Pancreas (tissue), 10 donors: ENCODE results near the gene TM4SF1. TPM values are rescaled to one million over a fixed set of nuclear protein-coding genes. Genes with fewer than 3 reads are reported as not detected.
A peak's percentile ranks its signal among the peaks of the same experiment; 100 is the strongest.

ENCODE experiments used
- ATAC-seq, 4 donors: fragments of 200-7000 bp; cut with Tn5 transposase; one replicate each; pipeline versions ENCODE4 v1.8.0 to v1.9.1; 2020; ENCODE audit warnings: mild to moderate bottlenecking in 4 of 4, moderate library complexity in 4 of 4
- DNase-seq, 6 donors: peaks; one replicate each; pipeline ENCODE4 v3.0.0-alpha.2; 2020
- FAIRE-seq: peaks from 2 replicates; lab custom pipeline; 2012; peaks lifted over from hg19 to GRCh38; lab: Jason Lieb, UNC
- H3K27ac ChIP-seq, 4 donors: fragments of 200-600 bp; sonication (generic); 1 replicate in 3 of 4; 2 replicates in 1 of 4; pipeline versions ENCODE4 v1.5.0 to v1.8.0; 2020
- H3K27me3 ChIP-seq, 4 donors: fragments of 200-600 bp; one replicate each; pipeline ENCODE4 v1.8.0; 2021
- H3K36me3 ChIP-seq, 3 donors: fragments of 200-600 bp; sonication (generic) in 1 of 3; one replicate each; pipeline versions ENCODE4 v1.5.0 to v1.8.0; 2020 to 2021
- H3K4me1 ChIP-seq, 3 donors: fragments of 200-600 bp; one replicate each; pipeline ENCODE4 v1.8.0; 2021
- H3K4me3 ChIP-seq, 4 donors: fragments of 200-600 bp; sonication (generic) in 2 of 4; one replicate each; pipeline versions ENCODE4 v1.5.0 to v1.8.0; 2020 to 2021
- H3K9me3 ChIP-seq, 4 donors: fragments of 200-600 bp; one replicate each; pipeline ENCODE4 v1.8.0; 2021
- CTCF ChIP-seq, 4 donors: fragments of 200-600 bp; sonication (generic) in 3 of 4; IDR thresholded peaks; one replicate each; pipeline versions ENCODE4 v1.5.0 to v1.8.0; 2021; ENCODE audit warnings: antibody characterized with exemption in 4 of 4
- WGBS, 2 donors: extraction: QIAGEN DNeasy Blood & Tissue Kit; methylation state at CpG; one replicate each; pipeline ENCODE4 v1.1.7; 2013; 5-methylcytosine and 5-hydroxymethylcytosine counted together
- intact Hi-C, 3 donors: fragments of 100-400 bp; cut with DNase I; formaldehyde crosslinking; loops; one replicate each; pipeline versions ENCODE4 v1.11.1 to v1.14.2; 2022
- polyA plus RNA-seq, 2 donors: library from polyadenylated mRNA; stranded (reverse); fragments of 200-250 nt; gene quantifications; one replicate each; pipeline ENCODE4 v1.2.3, GENCODE V29; 2013
- total RNA-seq, 6 donors: library from RNA; stranded (reverse); fragmentation: NEBNext Ultra II Directional in 4 of 6; extraction: Animal tissue kit (Norgen Biotek cat#: 25700) in 4 of 6; gene quantifications; one replicate each; pipeline versions ENCODE4 v1.2.1 to v1.2.4, GENCODE V29; 2021 to 2023
- donor health status: healthy with polysubstance abuse.
- donor health status: DM: no; HTN: no; CAD: no; lungs with moderate emphysema.
- donor health status: DM: no; HTN: no; CAD: no.
- donor health status: control.
- donor health status: control.
- donor health status: Bipolar disorder and iron deficiency.
- donor health status: DM: yes; HTN: yes; CAD: no.
- donor health status: DM: no; HTN: no; CAD: no.
- donor health status: DM: no; HTN: no; CAD: no.
- donor health status: DM: yes; HTN: yes; CAD: no.

The TM4SF1 gene
- total and polyA plus RNA-seq, 8 donors: 53.7 to 226 (median 98.4) TPM

GRCh38 chr3:149368674-149369497 lies 8.6 kb downstream of the TM4SF1 start:
- DNase-seq (no peak), ATAC-seq (peak; percentile 35 to 77 (median 60)), FAIRE-seq (peak; percentile 17)
- WGBS, 2 donors: 62 to 66% methylated on average over 6 of the region's 6 CpGs
- H3K9me3 ChIP-seq: no peaks in the 10 kb centered on the region
- H3K27ac ChIP-seq: peak overlapping the region in 2 of 4 donors; percentile 94 to 97
- no peaks in the 10 kb centered on the region for H3K27me3 ChIP-seq
- H3K4me1 ChIP-seq: peaks cover 33 to 73% (median 59%) of the 10 kb centered on the region in 3 donors
- no peak overlapping the region for H3K4me3 ChIP-seq
- peaks cover 0 to 16% (median 0%) of the 10 kb centered on the region in 3 donors for H3K36me3 ChIP-seq
- intact Hi-C loops: no loop called here
- TF ChIP-seq CTCF (IDR thresholded peaks at IDR 0.05): no peak

- no peak for TF ChIP-seq CTCF (IDR thresholded peaks at IDR 0.05)
- DNase-seq (no peak), ATAC-seq (peak in 1 of 4 donors; percentile 25), FAIRE-seq (no peak)
- intact Hi-C loops: no loop called here
- peaks cover 0 to 16% (median 0%) of the 10 kb centered on the region in 3 donors for H3K36me3 ChIP-seq
- peaks cover 31 to 66% (median 56%) of the 10 kb centered on the region in 3 donors for H3K4me1 ChIP-seq
- H3K4me3 ChIP-seq: no peak overlapping the region
- H3K27me3 ChIP-seq: no peaks in the 10 kb centered on the region
- H3K27ac ChIP-seq: peak overlapping the region in 2 of 4 donors; percentile 94 to 97
- 84 to 87% methylated on average over 6 of the region's 6 CpGs for WGBS, 2 donors
- no peaks in the 10 kb centered on the region for H3K9me3 ChIP-seq
Measured at GRCh38 chr3:149368201-149368673, 9.2 kb downstream of the TM4SF1 start.

- ATAC-seq (peak; percentile 56 to 77 (median 68)), FAIRE-seq (peak; percentile 73), DNase-seq (no peak)
- H3K27ac ChIP-seq: peak overlapping the region in 3 of 4 donors; percentile 6 to 97 (median 94)
- no peak for TF ChIP-seq CTCF (IDR thresholded peaks at IDR 0.05)
- intact Hi-C loops: no loop called here
- no peaks in the 10 kb centered on the region for H3K27me3 ChIP-seq
- peaks cover 31 to 56% (median 51%) of the 10 kb centered on the region in 3 donors for H3K4me1 ChIP-seq
- no peaks in the 10 kb centered on the region for H3K9me3 ChIP-seq
- 52 to 53% methylated on average over 3 of the region's 3 CpGs for WGBS, 2 donors
- H3K36me3 ChIP-seq: peaks cover 0 to 8% (median 0%) of the 10 kb centered on the region in 3 donors
- H3K4me3 ChIP-seq: no peak overlapping the region
Measured at GRCh38 chr3:149366941-149367840, 10.3 kb downstream of the TM4SF1 start.

- ATAC-seq (no peak), FAIRE-seq (peak; percentile 59), DNase-seq (no peak)
- peak overlapping the region in 1 of 4 donors; percentile 94 for H3K27ac ChIP-seq
- H3K4me3 ChIP-seq: no peak overlapping the region
- H3K4me1 ChIP-seq: peaks cover 29 to 44% (median 41%) of the 10 kb centered on the region in 3 donors
- intact Hi-C loops: no loop called here
- no peak for TF ChIP-seq CTCF (IDR thresholded peaks at IDR 0.05)
- no peaks in the 10 kb centered on the region for H3K9me3 ChIP-seq
- 95 to 99% methylated on average over 2 of the region's 2 CpGs for WGBS, 2 donors
- no peaks in the 10 kb centered on the region for H3K27me3 ChIP-seq
- H3K36me3 ChIP-seq: no peaks in the 10 kb centered on the region
Measured at GRCh38 chr3:149366031-149366430, 11.4 kb downstream of the TM4SF1 start.
